ENCODE data around the gene FAM117A.

FAM117A gene, protein sequence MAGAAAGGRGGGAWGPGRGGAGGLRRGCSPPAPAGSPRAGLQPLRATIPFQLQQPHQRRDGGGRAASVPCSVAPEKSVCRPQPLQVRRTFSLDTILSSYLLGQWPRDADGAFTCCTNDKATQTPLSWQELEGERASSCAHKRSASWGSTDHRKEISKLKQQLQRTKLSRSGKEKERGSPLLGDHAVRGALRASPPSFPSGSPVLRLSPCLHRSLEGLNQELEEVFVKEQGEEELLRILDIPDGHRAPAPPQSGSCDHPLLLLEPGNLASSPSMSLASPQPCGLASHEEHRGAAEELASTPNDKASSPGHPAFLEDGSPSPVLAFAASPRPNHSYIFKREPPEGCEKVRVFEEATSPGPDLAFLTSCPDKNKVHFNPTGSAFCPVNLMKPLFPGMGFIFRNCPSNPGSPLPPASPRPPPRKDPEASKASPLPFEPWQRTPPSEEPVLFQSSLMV

GRCh38 chr17:49763735-49764558 is at the start of gene FAM117A:
Gene FAM117A (minus strand): TSS chr17:49764131. CDS start chr17:49764087, 44 bp downstream.
- Mint-ChIP-seq H3K4me3 (peak within 1 kb of the TSS; percentile 98), H3K27me3 (no peaks in the 10 kb centered on the region), H3K9me3 (no peaks in the 10 kb centered on the region), H3K27ac (ENCODE audit: low read depth) (peak within 1 kb of the TSS; percentile 91), H3K36me3 (ENCODE audit: insufficient read depth) (peaks cover 20% of the 10 kb centered on the region), H3K4me1 (peaks cover 53% of the 10 kb centered on the region)
- peak; percentile 83 to 96 for DNase-seq (ENCODE audit: low spot score in 2 of 2)
- peak; percentile 87 for ATAC-seq (replicated peaks; ENCODE audit: extremely low read depth, poor library complexity, severe bottlenecking)

DNA sequence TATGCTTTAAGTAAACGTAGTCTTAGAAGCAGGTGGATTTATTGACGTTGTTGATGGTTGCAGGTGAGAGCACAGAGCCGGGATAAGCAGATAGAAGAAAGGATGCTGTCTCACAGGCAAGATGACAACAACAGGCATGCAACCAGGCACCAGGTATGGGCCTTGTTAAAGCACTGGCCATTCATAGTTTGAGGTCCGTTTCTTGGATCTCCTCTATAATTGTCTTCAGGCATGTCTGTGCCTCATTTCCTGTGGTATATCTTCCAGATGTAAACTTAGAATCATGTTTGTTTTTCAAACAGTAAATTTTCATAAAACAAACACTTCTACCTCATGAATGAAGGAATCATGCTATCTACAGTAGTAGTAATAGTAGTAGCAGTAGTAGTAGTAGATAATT is 45.1 kb upstream of the FAM117A start:
- no peak overlapping the region for H3K4me3 Mint-ChIP-seq
- peaks cover 38% of the 10 kb centered on the region for H3K4me1 Mint-ChIP-seq
- peak overlapping the region; percentile 79 for H3K27ac Mint-ChIP-seq (ENCODE audit: low read depth)
- no peaks in the 10 kb centered on the region for H3K27me3 Mint-ChIP-seq
- H3K9me3 Mint-ChIP-seq: no peaks in the 10 kb centered on the region
- DNase-seq (ENCODE audit: low spot score in 2 of 2) (no peak), ATAC-seq (replicated peaks; ENCODE audit: extremely low read depth, poor library complexity, severe bottlenecking) (no peak)
- H3K36me3 Mint-ChIP-seq (ENCODE audit: insufficient read depth): peaks cover 80% of the 10 kb centered on the region

DNA sequence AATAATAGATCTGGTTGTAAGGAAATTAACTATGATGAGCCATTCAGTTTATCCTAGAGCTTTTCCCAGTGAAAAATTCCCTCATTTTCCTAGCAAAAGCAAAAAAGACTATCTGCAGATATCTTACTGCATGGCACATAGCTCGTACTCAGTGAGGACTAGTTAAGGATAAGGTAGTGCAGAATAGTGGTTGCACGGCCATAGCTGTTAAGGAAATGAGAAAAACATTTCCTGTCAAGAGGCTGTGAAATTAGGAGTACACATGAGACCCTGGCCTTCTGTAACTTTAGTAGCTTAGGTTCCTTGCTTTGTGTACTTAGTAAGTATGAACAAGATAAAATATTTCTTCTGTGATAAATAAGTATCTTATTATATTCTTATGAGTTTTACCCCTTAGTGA is 34.8 kb upstream of the FAM117A start:
- H3K4me3 Mint-ChIP-seq: no peak overlapping the region
- DNase-seq (ENCODE audit: low spot score in 2 of 2) (no peak), ATAC-seq (replicated peaks; ENCODE audit: extremely low read depth, poor library complexity, severe bottlenecking) (no peak)
- H3K27me3 Mint-ChIP-seq: no peaks in the 10 kb centered on the region
- H3K4me1 Mint-ChIP-seq: peaks cover 40% of the 10 kb centered on the region
- no peaks in the 10 kb centered on the region for H3K9me3 Mint-ChIP-seq
- H3K27ac Mint-ChIP-seq (ENCODE audit: low read depth): no peak overlapping the region
- H3K36me3 Mint-ChIP-seq (ENCODE audit: insufficient read depth): peaks cover 82% of the 10 kb centered on the region

GRCh38 chr17:49798182-49798581 is 34.3 kb upstream of the FAM117A start:
- DNase-seq (ENCODE audit: low spot score in 2 of 2): no peak
- Mint-ChIP-seq H3K4me3 (no peak overlapping the region), H3K27me3 (no peaks in the 10 kb centered on the region), H3K9me3 (no peaks in the 10 kb centered on the region), H3K36me3 (ENCODE audit: insufficient read depth) (peaks cover 83% of the 10 kb centered on the region), H3K27ac (ENCODE audit: low read depth) (no peak overlapping the region), H3K4me1 (peaks cover 43% of the 10 kb centered on the region)
- no peak for ATAC-seq (replicated peaks; ENCODE audit: extremely low read depth, poor library complexity, severe bottlenecking)

DNA sequence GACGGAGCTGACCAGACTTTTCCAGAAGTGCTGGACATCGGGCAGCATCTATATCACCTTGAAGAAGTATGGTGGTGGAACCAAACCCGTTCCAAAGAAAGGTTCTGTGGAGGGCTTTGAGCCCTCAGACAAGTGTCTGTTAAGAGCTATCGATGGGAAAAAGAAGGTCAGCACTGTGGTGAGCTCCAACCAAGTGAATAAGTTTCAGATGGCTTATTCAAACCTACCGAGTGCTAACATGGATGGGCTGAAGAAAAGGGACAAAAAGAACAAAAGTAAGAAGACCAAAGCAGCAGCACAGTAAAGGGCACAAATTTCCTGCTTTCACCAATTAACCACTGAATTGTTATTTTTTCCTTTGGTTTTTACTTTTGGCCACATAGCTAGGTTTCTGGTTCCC is 31.4 kb upstream of the FAM117A start:
- Mint-ChIP-seq H3K4me1 (peaks cover 61% of the 10 kb centered on the region), H3K36me3 (ENCODE audit: insufficient read depth) (peaks cover 89% of the 10 kb centered on the region), H3K4me3 (no peak overlapping the region), H3K27me3 (no peaks in the 10 kb centered on the region), H3K9me3 (no peaks in the 10 kb centered on the region), H3K27ac (ENCODE audit: low read depth) (no peak overlapping the region)
- ATAC-seq (replicated peaks; ENCODE audit: extremely low read depth, poor library complexity, severe bottlenecking) (no peak), DNase-seq (ENCODE audit: low spot score in 2 of 2) (no peak)

GRCh38 chr17:49793309-49793708 is 29.4 kb upstream of the FAM117A start:
- DNase-seq (ENCODE audit: low spot score in 2 of 2) (no peak), ATAC-seq (replicated peaks; ENCODE audit: extremely low read depth, poor library complexity, severe bottlenecking) (no peak)
- H3K9me3 Mint-ChIP-seq: no peaks in the 10 kb centered on the region
- H3K27ac Mint-ChIP-seq (ENCODE audit: low read depth): no peak overlapping the region
- H3K4me3 Mint-ChIP-seq: no peak overlapping the region
- H3K36me3 Mint-ChIP-seq (ENCODE audit: insufficient read depth): peaks cover 86% of the 10 kb centered on the region
- no peaks in the 10 kb centered on the region for H3K27me3 Mint-ChIP-seq
- H3K4me1 Mint-ChIP-seq: peaks cover 63% of the 10 kb centered on the region

DNA sequence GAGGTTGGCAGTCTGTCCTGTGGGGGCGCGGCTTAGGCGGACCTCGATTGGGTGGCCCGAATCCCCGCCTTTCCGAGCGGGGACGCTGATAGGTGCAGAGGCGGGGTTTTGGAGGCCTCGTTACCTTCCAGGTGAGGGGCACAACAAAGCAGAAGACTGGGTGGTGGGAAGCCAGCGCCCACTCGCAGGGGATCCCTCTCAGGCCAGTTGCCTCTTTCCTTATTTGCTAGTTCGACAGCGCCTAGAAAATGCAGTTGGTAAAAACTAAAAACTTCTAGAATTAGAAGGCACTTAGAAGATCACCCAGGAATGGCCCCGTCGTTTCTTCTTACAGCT is 25.3 kb upstream of the FAM117A start:
- H3K27ac Mint-ChIP-seq (ENCODE audit: low read depth): peak overlapping the region; percentile 99
- no peaks in the 10 kb centered on the region for H3K9me3 Mint-ChIP-seq
- H3K4me3 Mint-ChIP-seq: peak overlapping the region; percentile 97
- ATAC-seq (replicated peaks; ENCODE audit: extremely low read depth, poor library complexity, severe bottlenecking) (no peak), DNase-seq (ENCODE audit: low spot score in 2 of 2) (no peak)
- H3K4me1 Mint-ChIP-seq: peaks cover 51% of the 10 kb centered on the region
- H3K27me3 Mint-ChIP-seq: no peaks in the 10 kb centered on the region
- peaks cover 56% of the 10 kb centered on the region for H3K36me3 Mint-ChIP-seq (ENCODE audit: insufficient read depth)

GRCh38 chr17:49788478-49789242 is 24.7 kb upstream of the FAM117A start, which contains the start of gene KAT7:
Gene KAT7 (plus strand): TSS chr17:49788681. CDS start chr17:49788835, 154 bp downstream.
- H3K4me3 Mint-ChIP-seq: peak within 1 kb of the TSS; percentile 97
- peaks cover 51% of the 10 kb centered on the region for H3K4me1 Mint-ChIP-seq
- peak; percentile 85 for ATAC-seq (replicated peaks; ENCODE audit: extremely low read depth, poor library complexity, severe bottlenecking)
- H3K27ac Mint-ChIP-seq (ENCODE audit: low read depth): peak within 1 kb of the TSS; percentile 99
- DNase-seq (ENCODE audit: low spot score in 2 of 2): peak; percentile 94 to 98
- H3K27me3 Mint-ChIP-seq: no peaks in the 10 kb centered on the region
- H3K9me3 Mint-ChIP-seq: no peaks in the 10 kb centered on the region
- peaks cover 50% of the 10 kb centered on the region for H3K36me3 Mint-ChIP-seq (ENCODE audit: insufficient read depth)

GRCh38 chr17:49787884-49788477 is 24.1 kb upstream of the FAM117A start:
- Mint-ChIP-seq H3K36me3 (ENCODE audit: insufficient read depth) (peaks cover 45% of the 10 kb centered on the region), H3K4me3 (peak overlapping the region; percentile 97), H3K4me1 (peaks cover 46% of the 10 kb centered on the region), H3K27me3 (no peaks in the 10 kb centered on the region), H3K27ac (ENCODE audit: low read depth) (peak overlapping the region; percentile 99), H3K9me3 (no peaks in the 10 kb centered on the region)
- DNase-seq (ENCODE audit: low spot score in 2 of 2) (peak in 1 of 2 donors; percentile 25), ATAC-seq (replicated peaks; ENCODE audit: extremely low read depth, poor library complexity, severe bottlenecking) (no peak)

DNA sequence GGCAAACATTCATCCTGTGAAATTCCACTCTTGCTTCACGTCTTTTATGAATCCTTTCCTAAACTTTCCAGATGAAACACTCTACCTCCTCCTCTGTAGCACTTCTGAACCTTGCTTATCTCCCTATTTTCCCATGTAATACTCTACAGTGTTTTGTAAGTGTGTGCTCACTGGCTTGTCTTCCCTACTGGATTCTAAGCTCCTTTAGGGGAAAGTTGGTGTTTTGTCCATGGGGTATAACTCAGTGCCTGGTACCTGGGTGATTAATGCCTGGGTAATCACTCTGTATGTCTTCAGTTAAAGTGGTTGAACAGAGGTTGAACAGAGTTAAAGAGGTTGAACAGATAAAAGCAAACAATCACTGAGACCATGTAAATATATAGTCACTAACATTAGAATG is 20.7 kb upstream of the FAM117A start:
- Mint-ChIP-seq H3K36me3 (ENCODE audit: insufficient read depth) (peaks cover 17% of the 10 kb centered on the region), H3K4me3 (no peak overlapping the region), H3K9me3 (no peaks in the 10 kb centered on the region), H3K27me3 (no peaks in the 10 kb centered on the region), H3K27ac (ENCODE audit: low read depth) (no peak overlapping the region), H3K4me1 (peaks cover 19% of the 10 kb centered on the region)
- ATAC-seq (replicated peaks; ENCODE audit: extremely low read depth, poor library complexity, severe bottlenecking): no peak
- no peak for DNase-seq (ENCODE audit: low spot score in 2 of 2)

DNA sequence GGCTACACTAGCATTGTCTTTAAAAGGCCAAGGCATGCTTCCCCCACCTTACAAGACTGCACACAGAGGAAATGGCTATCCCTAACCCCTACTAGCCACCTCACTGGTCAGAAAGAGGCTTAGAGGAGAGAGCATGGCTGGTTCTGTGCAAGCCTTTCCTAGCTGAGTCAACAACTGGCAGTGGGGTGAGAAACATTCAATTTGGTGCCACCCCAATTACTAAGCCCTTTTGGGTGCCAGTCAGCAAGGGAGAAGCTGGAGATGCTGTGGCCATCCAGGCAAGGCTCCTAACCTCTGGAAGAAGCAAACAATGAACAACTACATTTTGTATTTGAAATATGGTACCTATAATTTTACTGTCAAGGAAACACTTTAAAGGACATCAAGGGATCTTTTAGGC is 19.9 kb upstream of the FAM117A start:
- Mint-ChIP-seq H3K4me1 (peaks cover 20% of the 10 kb centered on the region), H3K27ac (ENCODE audit: low read depth) (no peak overlapping the region), H3K4me3 (no peak overlapping the region), H3K9me3 (no peaks in the 10 kb centered on the region), H3K27me3 (no peaks in the 10 kb centered on the region), H3K36me3 (ENCODE audit: insufficient read depth) (peaks cover 8% of the 10 kb centered on the region)
- ATAC-seq (replicated peaks; ENCODE audit: extremely low read depth, poor library complexity, severe bottlenecking) (no peak), DNase-seq (ENCODE audit: low spot score in 2 of 2) (no peak)

Measured in central memory CD8-positive, alpha-beta T cell (primary cell).